HG02973 (cell line): ENCODE measurements around the gene AMZ1.

Experiments
- ATAC-seq: cut with Tn5 transposase; IDR thresholded peaks from one replicate; pipeline ENCODE4 v1.9.1; 2021; ENCODE audit warnings: moderate library complexity; ENCODE audit not compliant: unreplicated experiment

AMZ1 gene, protein sequence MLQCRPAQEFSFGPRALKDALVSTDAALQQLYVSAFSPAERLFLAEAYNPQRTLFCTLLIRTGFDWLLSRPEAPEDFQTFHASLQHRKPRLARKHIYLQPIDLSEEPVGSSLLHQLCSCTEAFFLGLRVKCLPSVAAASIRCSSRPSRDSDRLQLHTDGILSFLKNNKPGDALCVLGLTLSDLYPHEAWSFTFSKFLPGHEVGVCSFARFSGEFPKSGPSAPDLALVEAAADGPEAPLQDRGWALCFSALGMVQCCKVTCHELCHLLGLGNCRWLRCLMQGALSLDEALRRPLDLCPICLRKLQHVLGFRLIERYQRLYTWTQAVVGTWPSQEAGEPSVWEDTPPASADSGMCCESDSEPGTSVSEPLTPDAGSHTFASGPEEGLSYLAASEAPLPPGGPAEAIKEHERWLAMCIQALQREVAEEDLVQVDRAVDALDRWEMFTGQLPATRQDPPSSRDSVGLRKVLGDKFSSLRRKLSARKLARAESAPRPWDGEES

DNA sequence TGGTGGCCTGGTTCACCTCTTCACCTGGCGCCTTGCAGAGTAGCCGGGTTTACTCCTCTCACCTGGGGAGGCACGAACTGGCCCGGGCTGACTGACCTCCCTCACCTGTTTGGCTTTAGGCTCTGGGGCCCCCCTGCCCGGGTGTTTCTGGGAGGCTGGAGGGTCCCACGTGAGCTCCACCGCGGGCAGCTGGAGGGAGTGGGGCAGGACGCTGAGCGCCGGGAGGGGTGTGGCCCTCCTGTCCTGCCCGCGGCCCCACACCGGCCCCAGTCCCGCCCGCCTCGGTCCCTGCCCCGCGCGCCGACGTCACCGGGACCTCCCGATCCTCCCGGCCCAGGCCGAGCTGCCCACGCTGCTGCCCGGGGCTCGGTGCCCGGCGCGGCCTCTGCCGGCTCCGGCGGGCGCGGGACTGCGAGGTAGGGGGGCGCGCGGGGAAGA is at the start of gene AMZ1:
AMZ1 (plus strand) TSS at position 322 of the 438 bp plus-strand sequence. CDS start 12,250 bp downstream, outside the sequence.
- ATAC-seq = no peak

DNA sequence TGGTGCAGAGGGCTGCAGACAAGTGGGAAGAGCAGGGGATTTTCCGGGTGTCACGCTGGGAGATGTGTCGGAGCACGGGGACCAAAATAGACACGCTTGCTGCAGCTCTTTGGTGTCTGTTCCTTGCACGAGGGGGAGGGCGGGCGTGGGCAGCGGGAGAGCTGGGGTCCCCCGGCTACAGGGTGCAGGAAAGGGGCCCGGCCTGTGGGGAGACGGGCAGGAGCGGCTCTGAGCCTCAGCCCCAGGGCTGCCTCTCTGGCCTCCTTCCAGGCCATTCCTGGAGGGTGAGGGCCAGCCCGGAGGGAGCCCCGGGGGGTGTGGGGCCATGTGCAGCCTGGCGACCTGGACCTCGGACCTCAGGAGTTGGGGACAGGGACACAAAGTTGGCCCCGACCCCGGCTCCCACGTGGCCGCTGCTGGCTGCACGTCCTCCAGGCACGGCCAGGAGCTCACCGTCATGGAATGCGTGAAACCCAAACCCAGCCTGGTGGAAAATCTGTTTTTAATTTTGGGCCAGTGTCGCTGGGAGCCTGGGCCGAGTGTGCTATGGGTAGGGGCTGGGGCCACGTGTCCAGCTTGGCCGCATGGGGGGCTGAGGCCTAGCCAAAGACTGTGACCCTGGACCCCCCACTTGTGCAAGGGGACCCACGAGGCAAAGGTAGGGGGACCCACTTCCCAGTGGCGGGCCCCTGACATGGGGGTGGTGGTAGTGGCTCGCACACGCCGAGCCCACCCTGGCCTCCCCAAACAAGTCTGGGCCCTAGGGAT is 49.6 kb upstream of the AMZ1 start:
- ATAC-seq = no peak

DNA sequence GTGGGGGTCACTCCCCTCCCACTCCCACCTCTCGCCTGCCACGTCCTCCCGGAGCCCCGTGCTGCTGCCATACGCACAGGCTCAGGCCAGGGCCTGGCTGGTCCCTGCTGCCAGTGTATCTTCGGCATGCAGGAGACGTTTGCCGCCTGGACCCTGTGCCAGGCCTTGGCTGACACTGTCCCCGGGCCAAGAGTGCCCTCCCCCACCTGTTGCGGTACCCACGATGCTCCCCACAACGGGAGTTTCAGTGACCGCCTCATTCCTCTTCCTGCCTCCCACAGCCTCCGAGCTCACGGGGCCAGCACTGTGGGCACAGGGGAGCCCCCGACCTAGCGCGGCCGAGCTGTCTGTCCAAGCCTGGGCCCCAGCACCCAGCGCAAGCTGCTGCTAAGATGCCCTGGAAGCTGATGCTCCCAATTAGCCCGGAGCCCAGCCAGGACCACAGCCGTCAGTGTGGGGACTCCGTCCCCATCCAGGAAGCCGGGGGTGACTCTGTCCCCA is 48.8 kb upstream of the AMZ1 start:
- no peak for ATAC-seq

DNA sequence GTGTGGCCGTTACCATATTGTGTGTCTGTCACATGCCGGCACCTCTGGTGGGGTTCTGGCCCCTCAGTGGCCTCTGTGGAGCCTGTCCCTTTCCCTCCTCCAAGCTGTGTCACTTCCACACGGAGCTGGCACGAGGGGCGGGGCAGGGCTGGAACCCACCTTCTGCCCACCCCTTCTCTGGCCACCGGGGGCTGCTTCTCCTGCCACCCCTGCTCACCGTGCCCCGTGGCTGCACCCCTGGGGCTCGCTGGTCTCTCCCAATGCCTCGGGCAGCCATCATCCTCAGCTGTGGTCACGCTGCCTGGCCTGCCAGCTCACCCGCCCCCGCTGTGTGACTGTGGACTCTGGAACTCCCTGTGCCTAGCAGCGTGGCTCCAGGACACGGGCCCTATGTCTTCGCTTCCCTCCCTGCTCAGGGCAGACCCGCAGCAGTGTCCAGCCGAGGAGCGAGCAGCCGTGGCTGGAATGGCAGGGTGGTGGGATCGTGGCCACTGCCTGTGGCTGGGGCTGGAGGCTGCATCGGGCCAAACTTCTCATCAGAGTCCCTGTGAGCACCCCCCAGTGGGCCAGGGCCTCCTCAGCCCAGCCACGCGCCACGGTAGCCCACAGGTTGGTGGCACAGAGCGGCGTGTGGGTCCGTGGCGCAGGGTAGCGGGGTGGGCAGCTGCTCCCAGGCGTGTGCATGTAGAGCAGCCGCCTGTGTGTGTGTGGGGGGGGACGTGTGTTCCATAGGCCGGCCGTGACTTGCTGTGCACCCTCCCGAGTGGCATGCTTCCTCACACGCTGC is 48.1 kb upstream of the AMZ1 start:
- ATAC-seq = no peak

DNA sequence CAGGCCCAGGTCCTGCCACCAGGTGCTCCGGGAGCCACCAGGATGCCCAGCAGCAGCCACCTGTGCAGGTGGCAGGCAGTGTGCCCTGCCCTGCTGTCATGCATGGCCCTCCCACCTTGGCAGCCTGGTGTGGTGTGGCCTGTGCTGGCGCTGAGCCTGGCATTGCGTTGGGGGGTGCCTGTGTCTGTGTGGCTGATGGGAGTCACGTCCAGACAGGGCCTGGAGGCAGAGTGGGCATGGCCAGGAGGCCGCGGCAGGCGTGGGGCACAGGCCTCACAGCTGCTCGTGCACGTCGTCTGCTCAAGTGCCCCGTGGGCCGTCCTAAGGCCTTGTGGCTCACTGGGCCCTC is 47.5 kb upstream of the AMZ1 start:
- no peak for ATAC-seq

DNA sequence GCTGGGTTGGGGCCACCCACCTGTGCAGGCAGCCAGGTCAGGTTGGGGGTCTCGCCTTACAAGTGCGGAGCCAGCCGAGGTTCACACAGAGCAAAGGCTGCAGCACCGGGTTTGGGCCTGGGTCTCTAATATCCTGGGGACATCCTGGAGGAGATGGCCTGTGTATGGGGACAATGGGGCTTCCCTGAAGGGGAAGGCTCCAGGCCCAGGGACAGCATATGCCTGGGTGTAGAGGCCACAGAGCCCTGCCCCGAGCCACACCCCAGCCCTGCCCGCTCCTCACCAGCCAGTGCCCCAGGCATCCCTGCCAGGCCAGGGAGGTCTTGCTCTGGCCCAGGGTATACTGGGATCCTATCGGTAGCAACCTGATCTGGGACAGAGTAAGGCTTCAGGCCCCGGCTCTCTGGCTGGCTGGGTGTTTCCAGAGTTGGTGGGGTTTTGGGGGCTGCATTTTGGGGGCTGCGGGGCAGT is 47.1 kb upstream of the AMZ1 start:
- ATAC-seq = no peak

DNA sequence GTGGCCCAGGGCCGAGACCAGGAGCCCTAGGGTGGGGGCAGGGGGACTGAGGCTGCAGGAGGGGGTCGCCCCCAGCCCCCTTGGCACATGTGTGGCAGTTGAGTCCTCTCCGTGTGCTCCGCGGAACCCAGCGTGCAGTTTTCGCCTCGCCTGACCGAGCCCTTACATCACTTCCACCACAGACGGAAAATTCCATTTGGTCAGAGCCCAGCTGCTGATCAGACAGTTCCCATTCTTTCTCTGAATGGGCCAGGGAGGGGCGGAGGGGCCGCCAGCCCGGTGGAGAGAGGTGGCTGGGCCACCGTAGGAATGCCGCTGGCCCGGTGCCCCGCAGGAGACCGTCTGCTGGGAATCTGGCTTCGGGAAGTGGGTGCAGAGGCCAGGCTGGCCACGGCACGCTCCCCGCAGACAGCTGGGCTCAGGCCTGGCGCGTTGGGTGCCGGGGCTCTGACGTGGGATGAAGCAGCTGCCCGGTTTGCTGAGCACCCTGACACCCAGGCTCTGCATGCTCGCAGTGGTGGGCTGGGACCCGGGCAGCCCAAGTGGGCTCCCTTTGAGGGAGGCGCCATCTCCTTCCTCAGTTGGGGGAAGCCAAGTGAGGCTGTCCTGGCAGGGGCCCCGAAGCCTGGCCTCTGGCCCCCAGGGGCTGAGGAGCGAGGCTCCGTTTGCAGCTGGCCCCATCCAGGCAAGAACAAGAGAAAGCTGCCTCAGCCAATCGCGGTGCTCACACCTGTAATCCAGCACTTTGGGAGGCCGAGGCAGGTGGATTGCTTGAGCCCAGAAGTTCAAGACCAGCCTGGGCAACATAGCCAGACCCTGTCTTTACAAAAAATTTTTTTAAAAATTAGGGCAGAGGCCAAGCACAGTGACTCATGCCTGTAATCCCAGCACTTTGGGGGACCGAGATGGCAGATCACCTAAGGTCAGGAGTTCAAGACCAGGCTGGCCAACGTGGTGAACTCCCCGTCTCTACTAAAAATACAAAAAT is 46.3 kb upstream of the AMZ1 start:
- ATAC-seq = peak; percentile 49

DNA sequence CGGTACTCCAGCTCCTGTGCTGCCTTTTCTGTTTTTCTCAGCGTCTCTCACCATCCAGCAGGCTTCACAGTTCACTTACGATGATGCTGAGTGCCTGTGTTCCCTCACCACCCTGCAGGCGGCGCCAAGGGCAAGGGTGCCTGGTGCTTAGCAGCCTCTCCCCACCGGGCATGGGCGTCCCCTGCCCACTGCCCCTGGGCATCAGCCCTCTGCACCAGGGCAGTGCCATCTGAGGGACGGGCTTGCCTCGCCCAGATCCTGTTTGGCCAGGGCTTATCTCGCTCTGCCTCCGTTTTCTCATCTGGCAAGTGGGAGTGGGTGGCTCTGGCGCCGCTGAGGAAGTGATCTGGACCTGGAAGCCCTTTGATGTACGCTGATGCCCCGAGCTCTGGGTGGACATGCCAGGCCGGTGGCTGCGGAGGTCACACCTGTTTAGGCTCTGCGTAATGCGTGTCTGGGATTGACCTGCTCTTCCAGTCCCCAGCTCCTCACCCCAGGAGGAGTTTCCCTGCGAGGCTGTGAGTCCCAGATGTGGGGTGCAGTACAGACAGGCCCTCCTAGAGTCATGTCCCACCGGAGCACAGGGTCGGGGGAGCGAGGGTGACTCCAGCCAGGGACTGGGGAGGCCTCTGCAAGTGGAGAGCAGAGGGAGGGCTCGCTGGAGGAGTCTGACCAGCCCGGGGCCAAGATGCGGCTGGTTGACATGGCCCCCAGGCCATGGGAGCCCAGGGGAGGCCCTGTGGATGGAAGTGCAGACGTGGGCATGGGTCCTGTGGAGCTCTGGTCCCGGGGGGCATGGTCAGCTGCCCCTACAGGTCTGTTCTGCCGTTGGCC is 44.4 kb upstream of the AMZ1 start:
- no peak for ATAC-seq

DNA sequence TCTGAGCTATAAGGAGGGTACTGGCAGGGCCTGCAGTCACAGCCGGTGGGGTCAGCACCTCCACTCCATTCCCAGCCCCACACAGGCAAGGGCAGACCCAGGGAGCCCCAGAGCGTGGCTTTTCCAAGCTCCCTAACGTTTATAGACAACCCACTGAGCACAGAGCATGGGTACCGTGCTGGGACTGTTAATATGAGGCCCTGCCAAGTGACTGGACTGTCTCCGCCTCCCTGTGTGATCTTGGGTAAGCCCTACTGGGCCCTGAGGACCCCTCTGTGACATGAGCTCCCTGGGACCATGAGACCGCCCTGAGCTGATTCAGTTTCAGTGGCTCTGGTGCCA is 43.8 kb upstream of the AMZ1 start:
- ATAC-seq = no peak

DNA sequence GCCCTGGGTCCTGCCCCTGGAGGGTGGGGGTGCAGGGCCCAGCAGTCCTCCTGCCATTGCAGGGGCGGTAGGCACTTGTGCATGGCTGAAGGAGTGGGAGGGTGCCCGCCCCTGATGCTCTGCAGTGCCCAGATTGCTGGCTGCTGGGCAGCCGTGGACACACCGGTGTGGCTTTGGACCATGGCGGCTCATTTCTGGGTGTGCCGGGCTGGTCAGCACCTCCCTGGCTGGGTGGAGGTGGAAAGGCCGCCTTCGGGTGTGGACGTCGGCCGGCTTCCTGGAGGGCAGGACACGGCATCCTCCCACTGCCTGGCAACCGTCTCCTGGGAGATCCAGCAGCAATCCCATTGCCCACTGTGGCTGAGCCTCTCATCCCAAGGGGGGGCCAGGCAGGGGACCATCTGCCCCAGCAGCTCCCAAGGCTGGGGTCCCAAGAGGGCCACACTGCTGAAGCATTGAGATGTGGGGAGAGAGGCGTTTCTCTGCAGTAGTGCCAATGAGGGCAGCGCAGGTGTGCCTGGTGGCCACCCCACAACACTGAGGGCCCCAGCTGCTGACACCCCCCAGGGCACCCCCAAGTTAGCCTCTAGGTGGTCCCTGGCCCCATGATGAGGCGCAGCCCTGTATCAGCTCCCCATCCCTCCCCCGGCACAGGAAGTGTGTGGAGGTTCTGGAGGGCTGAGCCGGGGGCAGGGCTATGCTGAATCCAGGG is 43.3 kb upstream of the AMZ1 start:
- peak; percentile 21 for ATAC-seq

DNA sequence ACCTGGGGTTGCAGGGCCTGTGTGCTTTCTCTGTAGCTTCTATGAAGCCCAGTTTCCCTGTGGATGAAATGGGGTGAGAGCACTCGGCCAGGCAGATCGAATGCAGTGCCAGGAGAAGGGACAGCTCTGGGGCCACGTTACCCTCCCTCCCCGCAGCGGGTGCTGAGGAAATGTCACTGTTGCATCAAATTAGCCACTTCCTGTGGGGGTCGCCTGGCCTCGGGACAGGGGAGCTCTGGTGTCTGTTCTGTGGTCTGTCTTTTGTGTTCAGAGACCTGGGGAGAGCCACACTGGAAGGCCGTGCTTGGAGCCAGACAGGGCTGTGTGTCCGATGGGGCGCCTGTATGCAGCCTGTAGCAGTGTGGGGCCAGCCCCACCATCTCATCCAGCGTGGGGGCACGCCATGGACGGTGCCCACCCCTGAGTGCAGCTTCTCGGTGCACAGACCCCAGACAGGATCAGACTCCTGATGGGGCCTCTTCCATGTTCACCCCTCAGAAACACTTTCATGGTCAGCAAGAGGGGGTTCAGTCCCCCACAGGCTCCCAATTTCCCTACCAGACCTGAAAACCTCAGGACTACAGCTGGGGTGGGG is 42.6 kb upstream of the AMZ1 start:
- peak; percentile 36 for ATAC-seq

DNA sequence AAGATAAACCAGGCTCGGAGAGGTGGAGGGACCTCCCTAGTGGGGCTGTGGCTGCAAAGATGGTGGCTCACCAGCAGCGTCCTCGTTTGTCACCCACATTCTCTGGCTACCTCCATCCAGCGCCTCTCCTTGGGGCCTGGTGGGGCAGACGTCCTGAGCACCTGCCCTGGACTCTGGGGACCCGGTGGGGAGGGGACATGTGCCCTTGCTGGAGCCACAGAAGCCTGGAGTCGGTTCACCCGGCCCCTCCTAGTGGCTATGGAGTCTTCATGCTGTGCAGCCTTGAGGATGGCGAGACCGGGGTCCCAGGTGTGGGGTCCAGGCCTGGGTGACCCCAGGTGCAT is 41.7 kb upstream of the AMZ1 start:
- no peak for ATAC-seq

DNA sequence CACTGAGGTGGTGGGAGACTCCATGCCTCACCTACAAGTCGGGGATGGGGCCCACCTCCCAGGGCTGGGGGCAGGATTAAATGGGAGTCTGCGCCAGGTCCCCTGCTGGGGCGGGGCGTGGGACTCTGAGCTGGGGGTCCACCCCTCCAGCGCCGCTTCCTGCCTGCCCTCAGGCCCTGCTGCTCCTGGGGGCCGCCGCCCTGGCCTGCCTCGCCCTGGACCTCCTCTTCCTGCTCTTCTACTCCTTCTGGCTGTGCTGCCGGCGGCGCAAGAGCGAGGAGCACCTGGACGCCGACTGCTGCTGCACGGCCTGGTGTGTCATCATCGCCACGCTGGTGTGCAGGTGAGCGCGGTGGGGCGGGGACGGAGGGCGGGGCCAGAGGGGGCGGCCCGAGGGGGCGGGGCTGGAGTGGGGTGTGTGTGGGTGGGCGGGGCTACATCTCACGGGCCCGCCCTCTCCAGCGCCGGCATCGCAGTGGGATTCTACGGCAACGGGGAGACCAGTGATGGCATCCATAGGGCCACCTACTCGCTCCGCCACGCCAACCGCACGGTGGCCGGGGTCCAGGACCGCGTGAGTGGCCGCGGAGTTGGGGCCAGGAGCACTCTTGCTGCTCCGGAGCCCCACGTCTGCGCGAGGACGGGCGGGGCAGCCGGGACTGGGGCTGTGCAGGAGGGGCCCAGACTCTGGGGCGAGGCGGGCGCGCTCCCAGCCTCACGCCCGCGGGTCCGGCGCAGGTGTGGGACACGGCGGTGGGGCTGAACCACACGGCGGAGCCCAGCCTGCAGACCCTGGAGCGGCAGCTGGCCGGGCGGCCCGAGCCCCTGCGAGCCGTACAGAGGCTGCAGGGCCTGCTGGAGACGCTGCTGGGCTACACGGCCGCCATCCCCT is 41.1 kb upstream of the AMZ1 start:
- no peak for ATAC-seq

DNA sequence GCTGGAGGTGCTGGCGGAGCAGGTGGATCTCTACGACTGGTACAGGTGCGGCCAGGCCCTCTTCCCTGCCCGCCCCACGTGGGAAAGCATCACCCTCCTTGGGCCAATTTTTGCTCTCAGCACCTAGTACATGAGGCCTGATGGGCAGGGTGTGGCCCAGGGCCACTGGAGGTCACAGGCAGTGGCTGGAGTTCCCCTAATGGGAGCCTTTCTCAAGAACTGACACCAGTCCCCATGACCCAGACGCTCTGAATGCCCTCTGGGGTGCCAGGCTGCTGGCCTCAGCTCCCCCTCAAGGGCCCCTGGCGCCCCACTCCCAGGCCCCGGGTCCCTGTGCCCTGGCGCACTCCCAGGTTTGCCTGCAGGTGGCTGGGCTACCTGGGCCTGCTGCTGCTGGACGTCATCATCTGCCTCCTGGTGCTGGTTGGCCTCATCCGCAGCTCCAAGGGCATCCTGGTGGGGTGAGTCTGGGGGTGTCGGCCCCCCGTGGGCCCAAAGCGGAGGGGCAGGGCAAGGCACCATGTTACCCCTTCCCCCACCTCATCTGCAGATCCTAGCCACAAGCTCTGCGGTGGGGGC is 40.3 kb upstream of the AMZ1 start:
- ATAC-seq = no peak

DNA sequence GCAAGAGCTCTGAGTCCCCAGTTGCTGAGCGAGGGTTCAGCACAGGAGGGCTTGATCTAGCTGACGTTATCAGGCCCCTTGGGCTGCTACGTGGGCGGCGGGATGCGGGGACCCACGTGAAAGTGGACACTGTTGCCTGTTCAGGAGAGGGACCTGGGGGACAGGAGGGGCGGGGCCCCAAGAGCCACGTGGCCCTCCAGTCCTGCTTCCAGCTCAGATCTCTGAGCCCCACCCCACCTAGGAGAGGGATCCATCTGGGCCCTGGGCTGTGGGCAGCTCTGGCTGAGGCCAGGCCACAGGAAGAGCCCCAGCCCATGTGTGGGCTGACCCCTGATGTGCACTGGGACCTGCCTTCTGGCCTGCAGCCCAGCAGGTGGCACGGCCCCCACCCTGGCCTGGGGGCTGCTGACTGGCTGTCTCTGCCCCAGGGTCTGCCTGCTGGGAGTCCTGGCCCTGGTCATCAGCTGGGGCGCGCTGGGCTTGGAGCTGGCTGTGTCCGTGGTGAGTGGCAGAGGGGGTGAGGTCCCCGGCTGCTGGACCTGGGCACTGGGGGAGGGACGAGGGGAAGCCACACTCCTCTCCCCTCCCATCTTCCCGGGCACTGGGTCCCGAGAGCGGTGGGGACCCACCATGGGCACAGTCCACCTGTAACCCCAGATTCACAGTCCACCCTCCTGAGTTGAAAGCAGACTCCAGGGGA is 38.7 kb upstream of the AMZ1 start:
- no peak for ATAC-seq

DNA sequence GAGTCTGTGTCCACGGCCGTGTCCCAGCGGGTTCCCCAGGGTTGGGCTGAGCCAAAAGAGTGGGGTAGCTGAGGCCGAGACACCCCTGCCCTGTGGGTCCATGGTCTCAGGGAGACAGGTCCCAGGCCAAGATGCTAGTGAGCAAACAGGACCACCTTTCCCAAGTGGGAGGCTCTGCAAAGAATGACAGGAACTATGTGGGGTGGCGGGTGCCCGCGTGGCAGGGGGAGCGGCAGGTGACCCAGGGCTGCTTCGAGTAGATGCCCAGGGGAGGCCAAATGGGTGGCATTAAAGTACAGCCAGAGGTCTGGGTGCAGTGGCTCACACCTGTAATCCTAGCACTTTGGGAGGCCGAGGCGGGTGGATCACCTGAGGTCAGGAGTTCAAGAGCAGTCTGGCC is 38.0 kb upstream of the AMZ1 start:
- ATAC-seq = no peak
